ENCODE results near the gene DPP6.

DNA sequence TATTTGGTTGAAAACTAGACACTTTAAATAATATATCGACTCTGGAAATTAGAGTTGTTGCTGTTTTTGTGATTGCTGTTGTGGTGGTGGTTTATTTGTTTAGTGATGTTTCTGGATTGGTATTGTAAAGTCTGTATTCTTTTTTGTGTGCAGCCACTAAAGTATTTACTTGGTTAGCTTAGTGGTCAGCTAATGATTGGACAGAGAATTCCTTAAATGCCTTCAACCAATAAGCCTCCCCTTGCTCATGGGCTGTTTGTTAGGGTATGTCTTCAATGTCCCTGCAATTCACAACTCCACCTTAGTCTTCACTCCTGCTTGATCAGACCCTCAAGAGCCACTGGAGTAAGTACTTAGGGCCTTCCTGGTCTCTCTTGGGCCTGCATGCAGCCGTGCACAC, 879.7 kb downstream of the DPP6 start:
- TF ChIP-seq, protein P1, sequence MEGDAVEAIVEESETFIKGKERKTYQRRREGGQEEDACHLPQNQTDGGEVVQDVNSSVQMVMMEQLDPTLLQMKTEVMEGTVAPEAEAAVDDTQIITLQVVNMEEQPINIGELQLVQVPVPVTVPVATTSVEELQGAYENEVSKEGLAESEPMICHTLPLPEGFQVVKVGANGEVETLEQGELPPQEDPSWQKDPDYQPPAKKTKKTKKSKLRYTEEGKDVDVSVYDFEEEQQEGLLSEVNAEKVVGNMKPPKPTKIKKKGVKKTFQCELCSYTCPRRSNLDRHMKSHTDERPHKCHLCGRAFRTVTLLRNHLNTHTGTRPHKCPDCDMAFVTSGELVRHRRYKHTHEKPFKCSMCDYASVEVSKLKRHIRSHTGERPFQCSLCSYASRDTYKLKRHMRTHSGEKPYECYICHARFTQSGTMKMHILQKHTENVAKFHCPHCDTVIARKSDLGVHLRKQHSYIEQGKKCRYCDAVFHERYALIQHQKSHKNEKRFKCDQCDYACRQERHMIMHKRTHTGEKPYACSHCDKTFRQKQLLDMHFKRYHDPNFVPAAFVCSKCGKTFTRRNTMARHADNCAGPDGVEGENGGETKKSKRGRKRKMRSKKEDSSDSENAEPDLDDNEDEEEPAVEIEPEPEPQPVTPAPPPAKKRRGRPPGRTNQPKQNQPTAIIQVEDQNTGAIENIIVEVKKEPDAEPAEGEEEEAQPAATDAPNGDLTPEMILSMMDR (IDR thresholded peaks at IDR 0.05 in 4 of 5, conservative IDR thresholded peaks at IDR 0.05 in 1 of 5), result no peak
- no peak for TF ChIP-seq POLR2A (IDR thresholded peaks at IDR 0.05)
